ENCODE data around the gene GRAMD2B.

The GRAMD2B gene

DNA sequence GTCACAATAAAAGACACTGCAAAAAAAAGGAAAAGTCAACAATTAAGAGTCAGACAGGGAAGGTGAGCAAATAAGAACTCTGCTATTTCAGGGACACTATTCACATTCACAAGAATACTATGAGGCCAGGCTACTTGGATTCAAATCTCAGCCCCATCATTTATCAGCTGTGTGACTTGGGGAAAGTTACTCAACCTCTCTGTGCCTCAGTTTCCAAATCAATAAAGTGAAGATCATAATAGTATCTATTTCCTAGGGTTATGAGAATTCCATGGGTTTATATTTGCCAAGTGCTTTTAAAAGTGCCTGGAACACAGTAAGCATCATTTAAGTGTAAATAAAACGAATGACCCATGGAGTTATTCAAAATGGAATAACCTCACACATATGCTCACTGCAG, 115.4 kb downstream of the GRAMD2B start:
- no peaks in the 10 kb centered on the region for H3K9me3 ChIP-seq (ENCODE audit: low read length)
- H3K9me2 ChIP-seq (ENCODE audit: low read depth, low read length): no peaks in the 10 kb centered on the region
- no peak overlapping the region for H3K4me3 ChIP-seq (ENCODE audit: low read depth, low read length, poor library complexity, severe bottlenecking)
- H3K9ac ChIP-seq (ENCODE audit: low read length): no peak overlapping the region
- H4K20me1 ChIP-seq (ENCODE audit: insufficient read depth, low read length): no peaks in the 10 kb centered on the region
- H3K27ac ChIP-seq (ENCODE audit: low read depth, low read length, poor library complexity, severe bottlenecking): no peak overlapping the region
- H3F3A ChIP-seq (ENCODE audit: insufficient read depth, low read length): no peaks in the 10 kb centered on the region
- no peak overlapping the region for H2AFZ ChIP-seq (ENCODE audit: low read length)
- no peaks in the 10 kb centered on the region for H3K36me3 ChIP-seq (ENCODE audit: insufficient read depth, low read length)
- TF ChIP-seq CTCF (IDR thresholded peaks at IDR 0.05; ENCODE audit: low read length) (no peak), EZH2 (IDR thresholded peaks at IDR 0.05; ENCODE audit: borderline replicate concordance, low read length) (no peak)
- no peak overlapping the region for H3K4me2 ChIP-seq (ENCODE audit: low read length)
- H3K79me2 ChIP-seq (ENCODE audit: insufficient read depth, low read length): no peaks in the 10 kb centered on the region
- no peaks in the 10 kb centered on the region for H3K27me3 ChIP-seq (ENCODE audit: insufficient read depth, low read length)
- H3K4me1 ChIP-seq (ENCODE audit: insufficient read depth, low read length, severe bottlenecking): no peaks in the 10 kb centered on the region

DNA sequence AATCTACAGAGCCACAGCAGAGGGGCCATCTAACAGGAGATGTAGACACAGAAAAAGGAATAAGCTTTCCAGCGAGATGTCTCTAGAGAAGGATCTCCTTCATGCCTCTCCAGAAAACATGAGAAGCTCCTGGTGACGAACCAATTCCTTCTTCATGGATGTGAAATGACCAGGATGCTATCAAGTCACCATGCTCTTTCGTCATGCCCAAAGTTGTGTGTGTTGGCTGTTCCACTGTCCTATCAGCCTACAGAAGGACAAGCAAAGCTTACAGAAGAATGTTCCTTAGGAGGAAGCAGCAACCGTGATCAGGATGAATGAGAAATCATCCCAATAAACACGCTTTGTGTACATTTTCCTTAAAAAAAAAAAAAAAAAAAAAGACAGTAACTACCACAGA, 117.4 kb downstream of the GRAMD2B start:
- Histone ChIP-seq H3K27me3 (ENCODE audit: insufficient read depth, low read length) (no peaks in the 10 kb centered on the region), H3K79me2 (ENCODE audit: insufficient read depth, low read length) (no peaks in the 10 kb centered on the region), H3K4me2 (ENCODE audit: low read length) (no peak overlapping the region), H3K4me3 (ENCODE audit: low read depth, low read length, poor library complexity, severe bottlenecking) (no peak overlapping the region), H2AFZ (ENCODE audit: low read length) (no peak overlapping the region), H3K9me3 (ENCODE audit: low read length) (no peaks in the 10 kb centered on the region), H3K27ac (ENCODE audit: low read depth, low read length, poor library complexity, severe bottlenecking) (no peak overlapping the region), H3K4me1 (ENCODE audit: insufficient read depth, low read length, severe bottlenecking) (no peaks in the 10 kb centered on the region), H3F3A (ENCODE audit: insufficient read depth, low read length) (no peaks in the 10 kb centered on the region), H3K9ac (ENCODE audit: low read length) (no peak overlapping the region), H3K36me3 (ENCODE audit: insufficient read depth, low read length) (no peaks in the 10 kb centered on the region), H4K20me1 (ENCODE audit: insufficient read depth, low read length) (no peaks in the 10 kb centered on the region), H3K9me2 (ENCODE audit: low read depth, low read length) (no peaks in the 10 kb centered on the region)
- TF ChIP-seq CTCF (IDR thresholded peaks at IDR 0.05; ENCODE audit: low read length) (no peak), EZH2 (IDR thresholded peaks at IDR 0.05; ENCODE audit: borderline replicate concordance, low read length) (no peak)

DNA sequence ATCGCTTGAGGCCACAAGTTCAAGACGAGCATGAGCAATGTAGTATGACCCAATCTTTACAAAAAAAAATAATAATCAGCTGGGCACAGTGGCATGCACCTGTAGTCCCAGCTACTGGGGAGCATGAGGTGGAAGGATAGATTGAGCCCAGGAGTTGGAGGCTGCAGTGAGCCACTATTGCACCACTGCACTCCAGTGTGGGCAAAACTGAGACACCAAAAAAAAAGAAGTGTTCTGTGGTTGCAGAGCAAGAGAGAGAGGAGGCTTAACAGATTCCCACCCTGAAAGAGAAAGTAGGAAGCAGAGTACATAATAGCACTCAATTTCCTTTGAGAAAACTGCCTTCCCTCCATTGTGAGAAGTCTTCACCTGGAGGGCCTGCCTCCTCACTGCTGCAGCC, 119.2 kb downstream of the GRAMD2B start:
- H2AFZ ChIP-seq (ENCODE audit: low read length): no peak overlapping the region
- no peak overlapping the region for H3K27ac ChIP-seq (ENCODE audit: low read depth, low read length, poor library complexity, severe bottlenecking)
- TF ChIP-seq EZH2 (IDR thresholded peaks at IDR 0.05; ENCODE audit: borderline replicate concordance, low read length) (no peak), CTCF (IDR thresholded peaks at IDR 0.05; ENCODE audit: low read length) (no peak)
- H3K9me3 ChIP-seq (ENCODE audit: low read length): no peaks in the 10 kb centered on the region
- H4K20me1 ChIP-seq (ENCODE audit: insufficient read depth, low read length): no peaks in the 10 kb centered on the region
- no peaks in the 10 kb centered on the region for H3K4me1 ChIP-seq (ENCODE audit: insufficient read depth, low read length, severe bottlenecking)
- H3K4me2 ChIP-seq (ENCODE audit: low read length): no peak overlapping the region
- H3K9ac ChIP-seq (ENCODE audit: low read length): no peak overlapping the region
- H3K79me2 ChIP-seq (ENCODE audit: insufficient read depth, low read length): no peaks in the 10 kb centered on the region
- no peaks in the 10 kb centered on the region for H3K27me3 ChIP-seq (ENCODE audit: insufficient read depth, low read length)
- no peaks in the 10 kb centered on the region for H3F3A ChIP-seq (ENCODE audit: insufficient read depth, low read length)
- H3K4me3 ChIP-seq (ENCODE audit: low read depth, low read length, poor library complexity, severe bottlenecking): no peak overlapping the region
- no peaks in the 10 kb centered on the region for H3K9me2 ChIP-seq (ENCODE audit: low read depth, low read length)
- no peaks in the 10 kb centered on the region for H3K36me3 ChIP-seq (ENCODE audit: insufficient read depth, low read length)
